ENCODE results near the gene CCDC90B.

GRCh38 chr11:83312430-83312829 lies 26.3 kb upstream of the CCDC90B start:
- no peak for TF ChIP-seq CTCF (conservative IDR thresholded peaks at IDR 0.05; ENCODE audit: low read depth, low read length)
- TF ChIP-seq EZH2 (IDR thresholded peaks at IDR 0.05; ENCODE audit: borderline replicate concordance, low read depth, low read length, poor library complexity, severe bottlenecking): no peak
